Daoy (cell line): ENCODE measurements around the gene A1CF. TPM values are rescaled to one million over a fixed set of nuclear protein-coding genes. Genes with fewer than 3 reads are reported as not detected.
"Not testable (repeated sequence)": the region's sequence is repeated elsewhere in the genome, so short reads cannot be mapped to it uniquely, and the experiment has no call there.

ENCODE experiments used
- DNase-seq: peaks from one replicate; pipeline ENCODE4 v3.0.0-alpha.2; 2015; ENCODE audit warnings: low read depth
- total RNA-seq: library from RNA; depleted of rRNA; stranded (reverse); fragments of >200 nt; shearing (Covaris generic); gene quantifications from 2 replicates; pipeline ENCODE4 v1.2.3, GENCODE V29; 2014; rRNA removed

A1CF gene
- under 0.01 TPM in 1 of 2 replicates, not detected in the other for total RNA-seq

- DNase-seq = no peak
Measured at GRCh38 chr10:50885097-50885859, at the start of gene A1CF. Gene A1CF, minus strand, starts transcription at chr10:50885627. Its CDS starts 25,687 bp downstream, at chr10:50859940.

- DNase-seq = no peak
Measured at GRCh38 chr10:50931948-50932431, 46.6 kb upstream of the A1CF start.

- DNase-seq = peak; percentile 59
Measured at GRCh38 chr10:50929670-50930069, 44.2 kb upstream of the A1CF start.

- DNase-seq = no peak
Measured at GRCh38 chr10:50928190-50928552, 42.7 kb upstream of the A1CF start.

- DNase-seq = no peak
Measured at GRCh38 chr10:50927522-50928189, 42.2 kb upstream of the A1CF start.

GRCh38 chr10:50923471-50923870 lies 38.0 kb upstream of the A1CF start:
- DNase-seq = not testable (repeated sequence)

- peak; percentile 4 for DNase-seq
Measured at GRCh38 chr10:50919010-50919409, 33.6 kb upstream of the A1CF start.

GRCh38 chr10:50918529-50918928 lies 33.1 kb upstream of the A1CF start:
- no peak for DNase-seq

- peak; percentile 22 for DNase-seq
Measured at GRCh38 chr10:50917486-50917885, 32.1 kb upstream of the A1CF start.

- no peak for DNase-seq
Measured at GRCh38 chr10:50909334-50910014, 24.0 kb upstream of the A1CF start.

GRCh38 chr10:50908366-50908765 lies 22.9 kb upstream of the A1CF start:
- DNase-seq = no peak

- DNase-seq = not testable (repeated sequence)
Measured at GRCh38 chr10:50905797-50906196, 20.4 kb upstream of the A1CF start.

- DNase-seq = no peak
Measured at GRCh38 chr10:50896721-50897120, 11.3 kb upstream of the A1CF start.

- DNase-seq = no peak
Measured at GRCh38 chr10:50894312-50894711, 8.9 kb upstream of the A1CF start.

GRCh38 chr10:50892467-50892866 lies 7.0 kb upstream of the A1CF start:
- DNase-seq = no peak

GRCh38 chr10:50884302-50884701 lies 1.1 kb downstream of the A1CF start:
- no peak for DNase-seq

GRCh38 chr10:50883629-50884028 lies 1.8 kb downstream of the A1CF start:
- no peak for DNase-seq

- no peak for DNase-seq
Measured at GRCh38 chr10:50882540-50882983, 2.9 kb downstream of the A1CF start.

GRCh38 chr10:50881046-50881445 lies 4.4 kb downstream of the A1CF start:
- DNase-seq = not testable (repeated sequence)

GRCh38 chr10:50876429-50876828 lies 9.0 kb downstream of the A1CF start:
- DNase-seq = no peak

- no peak for DNase-seq
Measured at GRCh38 chr10:50874723-50875122, 10.7 kb downstream of the A1CF start.

GRCh38 chr10:50866317-50866716 lies 19.1 kb downstream of the A1CF start:
- no peak for DNase-seq
